IMR-90 (cell line): ENCODE results near the gene CBL.

Experiments used
- BHLHE40 ChIP-seq: fragments of 150-350 bp; IDR thresholded peaks from 2 replicates; pipeline ENCODE4 v1.6.1; 2016; ENCODE audit warnings: mild to moderate bottlenecking, low read depth, low read length
- POLR2A ChIP-seq: IDR thresholded peaks from 2 replicates; pipeline ENCODE4 v1.6.1; 2012; ENCODE audit warnings: mild to moderate bottlenecking, low read depth, low read length
- RCOR1 ChIP-seq: IDR thresholded peaks from 2 replicates; pipeline ENCODE4 v1.6.1; 2012; ENCODE audit warnings: mild to moderate bottlenecking, low read length, improper control_type of control experiment; ENCODE audit not compliant: insufficient replicate concordance
- TF ChIP-seq, protein P1 (sequence below): conservative IDR thresholded peaks from 2 replicates; pipeline ENCODE4 v1.5.1; 2012; ENCODE audit warnings: mild to moderate bottlenecking, low read depth, low read length, improper control_type of control experiment

DNA sequence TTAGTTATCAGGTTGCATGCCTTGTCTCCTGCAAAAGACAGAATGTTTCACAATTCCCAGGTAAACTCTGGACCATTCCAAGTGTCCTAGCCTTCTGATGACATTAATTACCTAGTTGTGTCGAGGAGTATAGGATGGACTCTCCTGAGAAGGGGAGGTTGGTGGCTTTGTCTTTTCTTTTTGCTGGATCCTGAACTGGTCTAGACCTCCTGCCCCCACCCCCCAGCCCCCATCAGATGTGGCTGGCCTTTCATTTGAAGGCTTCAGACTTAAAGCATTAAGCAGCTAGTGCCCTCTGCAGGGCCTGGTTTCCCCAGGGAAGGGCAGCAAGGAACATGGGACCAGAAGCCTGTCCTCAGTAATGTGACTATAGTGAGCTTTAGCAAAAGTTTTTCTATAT is 101.1 kb downstream of the CBL start:
- TF ChIP-seq BHLHE40 (no peak), RCOR1 (no peak), POLR2A (no peak)
- TF ChIP-seq, protein P1, sequence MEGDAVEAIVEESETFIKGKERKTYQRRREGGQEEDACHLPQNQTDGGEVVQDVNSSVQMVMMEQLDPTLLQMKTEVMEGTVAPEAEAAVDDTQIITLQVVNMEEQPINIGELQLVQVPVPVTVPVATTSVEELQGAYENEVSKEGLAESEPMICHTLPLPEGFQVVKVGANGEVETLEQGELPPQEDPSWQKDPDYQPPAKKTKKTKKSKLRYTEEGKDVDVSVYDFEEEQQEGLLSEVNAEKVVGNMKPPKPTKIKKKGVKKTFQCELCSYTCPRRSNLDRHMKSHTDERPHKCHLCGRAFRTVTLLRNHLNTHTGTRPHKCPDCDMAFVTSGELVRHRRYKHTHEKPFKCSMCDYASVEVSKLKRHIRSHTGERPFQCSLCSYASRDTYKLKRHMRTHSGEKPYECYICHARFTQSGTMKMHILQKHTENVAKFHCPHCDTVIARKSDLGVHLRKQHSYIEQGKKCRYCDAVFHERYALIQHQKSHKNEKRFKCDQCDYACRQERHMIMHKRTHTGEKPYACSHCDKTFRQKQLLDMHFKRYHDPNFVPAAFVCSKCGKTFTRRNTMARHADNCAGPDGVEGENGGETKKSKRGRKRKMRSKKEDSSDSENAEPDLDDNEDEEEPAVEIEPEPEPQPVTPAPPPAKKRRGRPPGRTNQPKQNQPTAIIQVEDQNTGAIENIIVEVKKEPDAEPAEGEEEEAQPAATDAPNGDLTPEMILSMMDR: peak; percentile 30; the same call in 1 of the 2 replicates
